H4 (cell line): Measurements from ENCODE around the gene SETD5. TPM values are rescaled to one million over a fixed set of nuclear protein-coding genes. Genes with fewer than 3 reads are reported as not detected.

Experiments
- DNase-seq: peaks from one replicate; pipeline ENCODE4 v3.0.0-alpha.2; 2015; ENCODE audit warnings: low spot score
- total RNA-seq: library from RNA; depleted of rRNA; stranded (reverse); fragments of >200 nt; shearing (Covaris generic); gene quantifications from 2 replicates; pipeline ENCODE4 v1.2.3, GENCODE V29; 2014; rRNA removed

The SETD5 gene
- total RNA-seq: 36.3 and 43.1 TPM in 2 replicates

GRCh38 chr3:9397332-9397905, at the start of gene SETD5:
Gene SETD5, plus strand, starts transcription at chr3:9397615. Its CDS starts 31,324 bp downstream, at chr3:9428939.
- peak; percentile 91 for DNase-seq

GRCh38 chr3:9347887-9348286, 49.5 kb upstream of the SETD5 start:
- no peak for DNase-seq

GRCh38 chr3:9349321-9350117, 47.9 kb upstream of the SETD5 start:
- DNase-seq: peak; percentile 54

GRCh38 chr3:9351709-9352126, 45.7 kb upstream of the SETD5 start:
- DNase-seq: no peak

GRCh38 chr3:9352917-9353752, 44.3 kb upstream of the SETD5 start:
- DNase-seq: peak; percentile 61

- no peak for DNase-seq
Measured at GRCh38 chr3:9361691-9362388, 35.6 kb upstream of the SETD5 start.

- peak; percentile 87 for DNase-seq
Measured at GRCh38 chr3:9362731-9363530, 34.5 kb upstream of the SETD5 start, which contains the start of gene THUMPD3. Gene THUMPD3, plus strand, starts transcription at chr3:9363054. Its CDS starts 2,015 bp downstream, at chr3:9365069.

GRCh38 chr3:9369508-9369907, 27.9 kb upstream of the SETD5 start:
- DNase-seq: no peak

- DNase-seq: no peak
Measured at GRCh38 chr3:9373465-9373864, 23.9 kb upstream of the SETD5 start.

GRCh38 chr3:9377981-9378380, 19.4 kb upstream of the SETD5 start:
- no peak for DNase-seq

- DNase-seq: no peak
Measured at GRCh38 chr3:9379327-9379726, 18.1 kb upstream of the SETD5 start.

GRCh38 chr3:9380014-9380413, 17.4 kb upstream of the SETD5 start:
- DNase-seq: no peak

- no peak for DNase-seq
Measured at GRCh38 chr3:9384141-9384828, 13.1 kb upstream of the SETD5 start.

- DNase-seq: no peak
Measured at GRCh38 chr3:9385187-9386077, 12.0 kb upstream of the SETD5 start.

- DNase-seq: no peak
Measured at GRCh38 chr3:9386078-9386459, 11.3 kb upstream of the SETD5 start.

GRCh38 chr3:9386501-9387321, 10.7 kb upstream of the SETD5 start:
- no peak for DNase-seq

- no peak for DNase-seq
Measured at GRCh38 chr3:9387322-9387655, 10.1 kb upstream of the SETD5 start.

GRCh38 chr3:9388142-9388541, 9.3 kb upstream of the SETD5 start:
- no peak for DNase-seq
